Measurements from ENCODE around the gene DISP1. TPM values are rescaled to one million over a fixed set of nuclear protein-coding genes. Genes with fewer than 3 reads are reported as not detected.

The DISP1 gene, protein sequence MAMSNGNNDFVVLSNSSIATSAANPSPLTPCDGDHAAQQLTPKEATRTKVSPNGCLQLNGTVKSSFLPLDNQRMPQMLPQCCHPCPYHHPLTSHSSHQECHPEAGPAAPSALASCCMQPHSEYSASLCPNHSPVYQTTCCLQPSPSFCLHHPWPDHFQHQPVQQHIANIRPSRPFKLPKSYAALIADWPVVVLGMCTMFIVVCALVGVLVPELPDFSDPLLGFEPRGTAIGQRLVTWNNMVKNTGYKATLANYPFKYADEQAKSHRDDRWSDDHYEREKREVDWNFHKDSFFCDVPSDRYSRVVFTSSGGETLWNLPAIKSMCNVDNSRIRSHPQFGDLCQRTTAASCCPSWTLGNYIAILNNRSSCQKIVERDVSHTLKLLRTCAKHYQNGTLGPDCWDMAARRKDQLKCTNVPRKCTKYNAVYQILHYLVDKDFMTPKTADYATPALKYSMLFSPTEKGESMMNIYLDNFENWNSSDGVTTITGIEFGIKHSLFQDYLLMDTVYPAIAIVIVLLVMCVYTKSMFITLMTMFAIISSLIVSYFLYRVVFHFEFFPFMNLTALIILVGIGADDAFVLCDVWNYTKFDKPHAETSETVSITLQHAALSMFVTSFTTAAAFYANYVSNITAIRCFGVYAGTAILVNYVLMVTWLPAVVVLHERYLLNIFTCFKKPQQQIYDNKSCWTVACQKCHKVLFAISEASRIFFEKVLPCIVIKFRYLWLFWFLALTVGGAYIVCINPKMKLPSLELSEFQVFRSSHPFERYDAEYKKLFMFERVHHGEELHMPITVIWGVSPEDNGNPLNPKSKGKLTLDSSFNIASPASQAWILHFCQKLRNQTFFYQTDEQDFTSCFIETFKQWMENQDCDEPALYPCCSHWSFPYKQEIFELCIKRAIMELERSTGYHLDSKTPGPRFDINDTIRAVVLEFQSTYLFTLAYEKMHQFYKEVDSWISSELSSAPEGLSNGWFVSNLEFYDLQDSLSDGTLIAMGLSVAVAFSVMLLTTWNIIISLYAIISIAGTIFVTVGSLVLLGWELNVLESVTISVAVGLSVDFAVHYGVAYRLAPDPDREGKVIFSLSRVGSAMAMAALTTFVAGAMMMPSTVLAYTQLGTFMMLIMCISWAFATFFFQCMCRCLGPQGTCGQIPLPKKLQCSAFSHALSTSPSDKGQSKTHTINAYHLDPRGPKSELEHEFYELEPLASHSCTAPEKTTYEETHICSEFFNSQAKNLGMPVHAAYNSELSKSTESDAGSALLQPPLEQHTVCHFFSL (N-terminal part only)
- total RNA-seq = 10 to 100 TPM in 1 of 4 donors, 1 to 10 TPM in 3; 5.8 to 12.0 (median 7.6) TPM

GRCh38 chr1:222814536-222815439, at the start of gene DISP1:
Gene DISP1 (plus strand): TSS chr1:222815039. CDS start chr1:222942824, 127,785 bp downstream.
- TF ChIP-seq CTCF (IDR thresholded peaks at IDR 0.05) (no peak), POLR2A (IDR thresholded peaks at IDR 0.05) (no peak)
- peak; percentile 60 to 95 for DNase-seq (ENCODE audit: low spot score in 2 of 2)
- intact Hi-C loops (cut with DNase I; ENCODE audit: low total_unique reads) = no loop called here
- 1 to 2% methylated on average over 58 to 60 of the region's 67 CpGs for WGBS, 2 donors
- H3K4me3 ChIP-seq (ENCODE audit: low read depth, poor library complexity, severe bottlenecking) = peak within 1 kb of the TSS; percentile 93

- no peak overlapping the region for H3K4me3 ChIP-seq (ENCODE audit: low read depth, poor library complexity, severe bottlenecking)
- 87 to 88% methylated on average over 5 of the region's 5 CpGs for WGBS, 2 donors
- no peak for DNase-seq (ENCODE audit: low spot score in 2 of 2)
- TF ChIP-seq POLR2A (IDR thresholded peaks at IDR 0.05) = no peak
- no peak for TF ChIP-seq CTCF (IDR thresholded peaks at IDR 0.05)
- intact Hi-C loops (cut with DNase I; ENCODE audit: low total_unique reads) = no loop called here
Observed at GRCh38 chr1:222767152-222767571, 47.7 kb upstream of the DISP1 start.

GRCh38 chr1:222768592-222768991, 46.2 kb upstream of the DISP1 start:
- DNase-seq (ENCODE audit: low spot score in 2 of 2) = no peak
- intact Hi-C loops (cut with DNase I; ENCODE audit: low total_unique reads) = no loop called here
- no peak for TF ChIP-seq POLR2A (IDR thresholded peaks at IDR 0.05)
- TF ChIP-seq CTCF (IDR thresholded peaks at IDR 0.05) = no peak
- no peak overlapping the region for H3K4me3 ChIP-seq (ENCODE audit: low read depth, poor library complexity, severe bottlenecking)

- H3K4me3 ChIP-seq (ENCODE audit: low read depth, poor library complexity, severe bottlenecking) = no peak overlapping the region
- intact Hi-C loops (cut with DNase I; ENCODE audit: low total_unique reads) = no loop called here
- no peak for TF ChIP-seq POLR2A (IDR thresholded peaks at IDR 0.05)
- no peak for TF ChIP-seq CTCF (IDR thresholded peaks at IDR 0.05)
- no peak for DNase-seq (ENCODE audit: low spot score in 2 of 2)
- 81% methylated on average over 1 of the region's 1 CpG for WGBS, 2 donors
Observed at GRCh38 chr1:222769181-222769580, 45.7 kb upstream of the DISP1 start.

All from lower leg skin (tissue), 4 donors.